Mesenchymal stem cell (in vitro differentiated cells and primary cell): ENCODE measurements around the gene RDH11.

Experiments
- DNase-seq: peaks from one replicate; pipeline ENCODE4 v3.0.0-alpha.2; 2013
- H2AFZ ChIP-seq: one replicate; pipeline ENCODE4 v1.6.1; 2013; ENCODE audit warnings: low read depth, mild to moderate bottlenecking, control low read depth, inconsistent platforms, low read length, moderate library complexity
- H2AK5ac ChIP-seq: 2 replicates; pipeline ENCODE4 v1.6.1; 2013; ENCODE audit warnings: low read length, moderate library complexity, mild to moderate bottlenecking, inconsistent platforms; ENCODE audit not compliant: severe bottlenecking
- H2BK120ac ChIP-seq: one replicate; pipeline ENCODE4 v1.6.1; 2013; ENCODE audit warnings: low read depth, mild to moderate bottlenecking, inconsistent platforms, low read length, moderate library complexity
- H2BK12ac ChIP-seq, 2 experiments: one replicate each; pipeline ENCODE4 v1.6.1; 2013; ENCODE audit warnings: inconsistent platforms in 2 of 2, low read length in 2 of 2, mild to moderate bottlenecking in 2 of 2, moderate library complexity in 2 of 2, control low read depth in 1 of 2
- H2BK15ac ChIP-seq: one replicate; pipeline ENCODE4 v1.6.1; 2013; ENCODE audit warnings: mild to moderate bottlenecking, low read depth, inconsistent platforms; ENCODE audit not compliant: poor library complexity, severe bottlenecking
- H2BK5ac ChIP-seq: 2 replicates; pipeline ENCODE4 v1.6.1; 2013; ENCODE audit warnings: low read depth, mild to moderate bottlenecking, low read length, control low read depth, inconsistent platforms; ENCODE audit not compliant: poor library complexity, severe bottlenecking
- H3K14ac ChIP-seq, 2 experiments: one replicate each; pipeline ENCODE4 v1.6.1; 2013; ENCODE audit warnings: inconsistent platforms in 2 of 2, low read length in 2 of 2, control low read depth in 1 of 2, mild to moderate bottlenecking in 1 of 2, moderate library complexity in 1 of 2
- H3K18ac ChIP-seq, 2 experiments: one replicate each; pipeline ENCODE4 v1.6.1; 2013; ENCODE audit warnings: inconsistent platforms in 2 of 2, low read length in 2 of 2, control low read depth in 1 of 2, low read depth in 1 of 2, mild to moderate bottlenecking in 1 of 2
- H3K23ac ChIP-seq, 2 experiments: one replicate each; pipeline ENCODE4 v1.6.1; 2013; ENCODE audit warnings: inconsistent platforms in 2 of 2, low read length in 2 of 2, mild to moderate bottlenecking in 2 of 2, moderate library complexity in 2 of 2, control low read depth in 1 of 2
- H3K27ac ChIP-seq: 2 replicates; pipeline ENCODE4 v1.5.1; 2013; ENCODE audit warnings: mild to moderate bottlenecking, moderate library complexity, low read length, control low read depth, inconsistent platforms; ENCODE audit not compliant: poor library complexity, severe bottlenecking
- H3K27me3 ChIP-seq, 2 experiments: 2 replicates each; pipeline versions ENCODE4 v1.6.1 to v1.7.0; 2013; ENCODE audit warnings: low read length in 2 of 2, mild to moderate bottlenecking in 2 of 2, moderate library complexity in 2 of 2, control low read depth in 1 of 2, inconsistent platforms in 1 of 2; ENCODE audit not compliant: control insufficient read depth in 1 of 2, insufficient read depth in 1 of 2
- H3K36me3 ChIP-seq, 2 experiments: 2 replicates each; pipeline versions ENCODE4 v1.6.1 to v1.7.0; 2013; ENCODE audit warnings: low read length in 2 of 2, control low read depth in 1 of 2, inconsistent platforms in 1 of 2, low read depth in 1 of 2, mild to moderate bottlenecking in 1 of 2; ENCODE audit not compliant: insufficient read depth in 2 of 2, control insufficient read depth in 1 of 2
- H3K4ac ChIP-seq, 2 experiments: one replicate each; pipeline ENCODE4 v1.6.1; 2013; ENCODE audit warnings: inconsistent platforms in 2 of 2, low read length in 2 of 2, mild to moderate bottlenecking in 2 of 2, moderate library complexity in 2 of 2, control low read depth in 1 of 2, low read depth in 1 of 2
- H3K4me1 ChIP-seq: 2 replicates; pipeline ENCODE4 v1.6.1; 2013; ENCODE audit warnings: low read depth, low read length, control low read depth; ENCODE audit not compliant: control insufficient read depth, insufficient read depth
- H3K4me2 ChIP-seq: 2 replicates; pipeline ENCODE4 v1.6.1; 2013; ENCODE audit warnings: low read length, mild to moderate bottlenecking, inconsistent platforms; ENCODE audit not compliant: poor library complexity, severe bottlenecking
- H3K4me3 ChIP-seq, 2 experiments: 2 replicates each; pipeline versions ENCODE4 v1.5.1 to v1.7.0; 2013; ENCODE audit warnings: low read length in 2 of 2, mild to moderate bottlenecking in 2 of 2, control low read depth in 1 of 2, low read depth in 1 of 2; ENCODE audit not compliant: insufficient read depth in 1 of 2
- H3K79me1 ChIP-seq: replicated peaks from 2 replicates; pipeline ENCODE4 v1.6.1; 2013; ENCODE audit warnings: mild to moderate bottlenecking, control low read depth, low read length, inconsistent platforms; ENCODE audit not compliant: poor library complexity, severe bottlenecking
- H3K9ac ChIP-seq: 2 replicates; pipeline ENCODE4 v1.7.0; 2013; ENCODE audit warnings: mild to moderate bottlenecking, low read length, moderate library complexity
- H3K9me3 ChIP-seq: 2 replicates; pipeline ENCODE4 v1.7.0; 2013; ENCODE audit warnings: mild to moderate bottlenecking, low read length; ENCODE audit not compliant: control insufficient read depth
- H4K8ac ChIP-seq: one replicate; pipeline ENCODE4 v1.6.1; 2013; ENCODE audit warnings: inconsistent platforms, mild to moderate bottlenecking, low read length, moderate library complexity
- H4K91ac ChIP-seq: one replicate; pipeline ENCODE4 v1.6.1; 2013; ENCODE audit warnings: mild to moderate bottlenecking, low read length, inconsistent platforms
- WGBS: methylation state at CpG from one replicate; pipeline ENCODE4 v1.1.7; 2013; ENCODE audit warnings: mixed read lengths; 5-methylcytosine and 5-hydroxymethylcytosine counted together

The RDH11 gene

DNA sequence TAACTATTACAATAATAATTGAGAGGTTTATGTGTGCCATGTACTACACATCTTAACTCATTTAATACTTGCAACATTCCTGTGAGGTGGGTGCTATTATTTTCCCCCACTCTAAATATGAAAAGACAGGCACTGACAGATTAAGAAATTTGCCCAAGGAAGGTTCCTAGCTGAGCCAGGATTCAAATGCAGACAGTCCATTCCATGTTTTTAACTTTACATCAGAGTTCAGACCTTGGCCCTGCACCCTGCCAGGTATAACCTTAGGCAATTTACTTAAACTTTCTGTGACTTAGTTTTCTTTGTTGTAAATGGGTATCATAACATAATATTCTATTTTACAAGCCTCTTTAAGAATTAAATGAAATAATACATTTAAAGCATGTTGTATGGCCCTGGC lies 32.7 kb upstream of the RDH11 start:
- no peak for DNase-seq
- no peak overlapping the region for H3K14ac ChIP-seq
- H3K27me3 ChIP-seq = peaks cover 55 to 56% of the 10 kb centered on the region in 2 experiments
- H2AFZ ChIP-seq = no peak overlapping the region
- H2BK5ac ChIP-seq = no peak overlapping the region
- no peaks in the 10 kb centered on the region for H3K36me3 ChIP-seq
- H3K18ac ChIP-seq = no peak overlapping the region
- no peak overlapping the region for H3K27ac ChIP-seq
- H2BK12ac ChIP-seq = no peak overlapping the region
- H3K9me3 ChIP-seq = peaks cover 11% of the 10 kb centered on the region
- H4K8ac ChIP-seq = no peak overlapping the region
- no peak overlapping the region for H2BK15ac ChIP-seq
- H3K4me2 ChIP-seq = no peak overlapping the region
- H2AK5ac ChIP-seq = no peak overlapping the region
- H3K4me3 ChIP-seq = no peak overlapping the region
- peaks cover 3% of the 10 kb centered on the region for H3K4me1 ChIP-seq
- no peak overlapping the region for H3K4ac ChIP-seq
- H2BK120ac ChIP-seq = no peak overlapping the region
- no peak overlapping the region for H4K91ac ChIP-seq
- H3K79me1 ChIP-seq = no peaks in the 10 kb centered on the region
- no peak overlapping the region for H3K9ac ChIP-seq
- no peak overlapping the region for H3K23ac ChIP-seq

DNA sequence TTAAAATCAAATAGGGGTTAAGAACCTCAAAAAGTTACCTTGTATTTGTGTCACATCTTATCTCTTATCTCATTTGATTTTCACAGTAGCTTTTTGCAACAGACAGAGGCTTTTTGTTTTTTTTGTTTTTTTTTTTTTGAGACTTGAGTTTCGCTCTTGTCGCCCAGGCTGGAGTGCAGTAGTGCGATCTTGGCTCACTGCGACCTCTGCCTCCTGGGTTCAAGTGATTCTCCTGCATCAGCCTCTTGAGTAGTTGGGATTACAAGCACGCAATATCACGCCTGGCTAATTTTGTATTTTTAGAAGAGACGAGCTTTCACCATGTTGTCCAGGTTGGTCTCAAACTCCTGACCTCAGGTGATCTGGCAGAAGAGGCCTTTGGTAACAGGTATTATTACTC lies 31.8 kb upstream of the RDH11 start:
- Histone ChIP-seq H3K14ac (no peak overlapping the region), H4K8ac (no peak overlapping the region), H3K79me1 (no peaks in the 10 kb centered on the region), H2BK5ac (no peak overlapping the region), H3K27me3 (peaks cover 62 to 63% of the 10 kb centered on the region in 2 experiments), H3K9me3 (peaks cover 11% of the 10 kb centered on the region), H3K36me3 (no peaks in the 10 kb centered on the region), H3K4me2 (no peak overlapping the region), H3K18ac (no peak overlapping the region), H3K4me3 (no peak overlapping the region), H3K9ac (no peak overlapping the region), H2BK12ac (no peak overlapping the region), H4K91ac (no peak overlapping the region), H2AFZ (no peak overlapping the region), H3K23ac (no peak overlapping the region), H3K27ac (no peak overlapping the region), H2AK5ac (no peak overlapping the region), H3K4ac (no peak overlapping the region), H3K4me1 (peaks cover 3% of the 10 kb centered on the region), H2BK120ac (no peak overlapping the region), H2BK15ac (no peak overlapping the region)
- no peak for DNase-seq
- WGBS = 95% methylated on average over 7 of the region's 7 CpGs

DNA sequence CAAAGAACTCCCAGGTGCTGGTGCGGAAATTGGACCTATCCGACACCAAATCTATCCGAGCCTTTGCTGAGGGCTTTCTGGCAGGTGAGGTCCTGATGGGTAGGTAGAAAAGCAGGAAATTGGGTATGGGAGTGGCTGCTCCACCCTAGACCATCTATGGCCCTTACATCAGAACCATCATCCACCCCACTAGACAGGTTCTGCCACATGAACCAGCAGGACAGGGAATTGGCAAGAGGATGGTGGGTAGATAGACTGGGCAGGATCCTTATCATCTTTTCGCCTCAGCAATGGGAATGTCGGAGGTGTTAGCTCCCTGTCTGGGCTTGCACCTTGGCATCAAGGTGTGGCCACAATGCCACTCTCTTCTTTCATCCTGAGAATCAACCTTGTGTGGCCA lies 29.6 kb upstream of the RDH11 start:
- Histone ChIP-seq H3K4ac (no peak overlapping the region), H2BK5ac (no peak overlapping the region), H3K4me3 (no peak overlapping the region), H3K79me1 (no peaks in the 10 kb centered on the region), H3K9ac (no peak overlapping the region), H4K8ac (no peak overlapping the region), H3K9me3 (peaks cover 11% of the 10 kb centered on the region), H3K18ac (no peak overlapping the region), H3K23ac (no peak overlapping the region), H2BK120ac (no peak overlapping the region), H3K27ac (no peak overlapping the region), H2BK15ac (no peak overlapping the region), H2AK5ac (no peak overlapping the region), H4K91ac (no peak overlapping the region), H2BK12ac (no peak overlapping the region), H3K4me2 (no peak overlapping the region), H3K27me3 (peaks cover 75% of the 10 kb centered on the region in 2 experiments), H3K14ac (no peak overlapping the region), H3K4me1 (peaks cover 3% of the 10 kb centered on the region), H2AFZ (no peak overlapping the region), H3K36me3 (no peaks in the 10 kb centered on the region)
- no peak for DNase-seq
- WGBS = 88% methylated on average over 3 of the region's 5 CpGs

DNA sequence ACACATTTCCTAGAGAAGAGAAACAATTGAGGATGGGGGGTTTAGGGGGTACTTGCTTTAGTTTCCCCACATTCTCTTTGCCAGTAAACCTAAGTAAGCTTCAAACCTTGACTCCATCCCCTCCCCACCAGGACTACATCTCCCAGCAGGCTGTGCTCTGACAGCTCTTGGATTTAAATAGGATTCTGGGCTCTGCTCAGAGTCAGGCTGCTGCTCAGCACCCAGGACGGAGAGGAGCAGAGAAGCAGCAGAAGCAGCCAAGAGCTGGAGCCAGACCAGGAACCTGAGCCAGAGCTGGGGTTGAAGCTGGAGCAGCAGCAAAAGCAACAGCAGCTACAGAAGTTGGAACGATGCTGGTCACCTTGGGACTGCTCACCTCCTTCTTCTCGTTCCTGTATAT lies 26.7 kb upstream of the RDH11 start:
- Histone ChIP-seq H2BK120ac (no peak overlapping the region), H4K8ac (no peak overlapping the region), H2BK15ac (no peak overlapping the region), H4K91ac (no peak overlapping the region), H3K4ac (no peak overlapping the region), H3K18ac (no peak overlapping the region), H3K9ac (no peak overlapping the region), H3K27ac (no peak overlapping the region), H3K14ac (no peak overlapping the region), H3K27me3 (peaks cover 52 to 58% of the 10 kb centered on the region in 2 experiments), H2AK5ac (no peak overlapping the region), H3K79me1 (no peaks in the 10 kb centered on the region), H3K4me1 (no peaks in the 10 kb centered on the region), H2BK5ac (no peak overlapping the region), H3K23ac (no peak overlapping the region), H2AFZ (no peak overlapping the region), H3K9me3 (peaks cover 11% of the 10 kb centered on the region), H3K4me2 (no peak overlapping the region), H2BK12ac (no peak overlapping the region), H3K36me3 (no peaks in the 10 kb centered on the region), H3K4me3 (peak overlapping the region in 1 of 2 experiments; percentile 54)
- 38% methylated on average over 2 of the region's 3 CpGs for WGBS
- DNase-seq = no peak
